Epidermal melanocyte (primary cell): ENCODE results near the gene TP53I11.

ENCODE experiments used
- DNase-seq: peaks from one replicate; pipeline ENCODE4 v3.0.0; 2011; ENCODE audit warnings: low spot score; ENCODE audit not compliant: insufficient read length

TP53I11 gene

GRCh38 chr11:44957776-44958564 lies 7.3 kb upstream of the TP53I11 start:
- no peak for DNase-seq

- DNase-seq, result no peak
Measured at GRCh38 chr11:44957040-44957515, 6.4 kb upstream of the TP53I11 start.

- DNase-seq, result no peak
Measured at GRCh38 chr11:44955015-44955738, 4.5 kb upstream of the TP53I11 start.

- DNase-seq, result no peak
Measured at GRCh38 chr11:44954051-44954906, 3.6 kb upstream of the TP53I11 start.

GRCh38 chr11:44952500-44953260 lies 2.0 kb upstream of the TP53I11 start:
- no peak for DNase-seq

GRCh38 chr11:44952082-44952481 lies 1.4 kb upstream of the TP53I11 start:
- DNase-seq, result no peak

GRCh38 chr11:44950031-44950624 lies 555 bp downstream of the TP53I11 start:
- DNase-seq, result no peak

GRCh38 chr11:44949160-44950030 lies 1.3 kb downstream of the TP53I11 start:
- peak; percentile 46 for DNase-seq

- no peak for DNase-seq
Measured at GRCh38 chr11:44948155-44948554, 2.5 kb downstream of the TP53I11 start.

- no peak for DNase-seq
Measured at GRCh38 chr11:44947114-44947513, 3.6 kb downstream of the TP53I11 start.

- no peak for DNase-seq
Measured at GRCh38 chr11:44946263-44946662, 4.4 kb downstream of the TP53I11 start.

GRCh38 chr11:44945666-44946065 lies 5.0 kb downstream of the TP53I11 start:
- no peak for DNase-seq

- no peak for DNase-seq
Measured at GRCh38 chr11:44944853-44945235, 5.8 kb downstream of the TP53I11 start.

GRCh38 chr11:44944181-44944852 lies 6.4 kb downstream of the TP53I11 start:
- DNase-seq, result no peak

GRCh38 chr11:44943696-44944095 lies 7.0 kb downstream of the TP53I11 start:
- DNase-seq, result no peak

- DNase-seq, result no peak
Measured at GRCh38 chr11:44943118-44943517, 7.6 kb downstream of the TP53I11 start.

- no peak for DNase-seq
Measured at GRCh38 chr11:44942029-44942955, 8.4 kb downstream of the TP53I11 start.
